Thoracic aorta (tissue), 2 donors: ENCODE measurements around the gene PLCB1. TPM values are rescaled to one million over a fixed set of nuclear protein-coding genes. Genes with fewer than 3 reads are reported as not detected.

Experiments
- ATAC-seq: fragments of 150-250 bp; one replicate; pipeline ENCODE4 v1.8.0; 2017; ENCODE audit warnings: low read depth; ENCODE audit not compliant: insufficient number of reproducible peaks, low FRiP score
- DNase-seq: peaks from one replicate; pipeline ENCODE4 v3.0.0-alpha.2; 2020; ENCODE audit warnings: low spot score
- H3K27ac ChIP-seq, 2 donors: fragments of 200-600 bp; sonication (generic); 1 replicate in 1 of 2; 2 replicates in 1 of 2; pipeline ENCODE4 v1.5.1; 2016; ENCODE audit warnings: mild to moderate bottlenecking in 2 of 2, moderate library complexity in 2 of 2
- H3K27me3 ChIP-seq: fragments of 200-600 bp; sonication (generic); replicated peaks from 2 replicates; pipeline ENCODE4 v1.6.0; 2016; ENCODE audit warnings: mild to moderate bottlenecking; ENCODE audit not compliant: insufficient read depth
- H3K36me3 ChIP-seq: fragments of 200-600 bp; sonication (generic); one replicate; pipeline ENCODE4 v1.5.1; 2016
- H3K4me1 ChIP-seq, 2 donors: fragments of 200-600 bp; sonication (generic); 1 replicate in 1 of 2; 2 replicates in 1 of 2; pipeline versions ENCODE4 v1.5.1 to v1.6.0; 2016; ENCODE audit warnings: low read depth in 2 of 2, mild to moderate bottlenecking in 1 of 2; ENCODE audit not compliant: control insufficient read depth in 1 of 2
- H3K4me3 ChIP-seq: fragments of 200-600 bp; sonication (generic); 2 replicates; pipeline ENCODE4 v1.5.1; 2016; ENCODE audit warnings: mild to moderate bottlenecking
- H3K9me3 ChIP-seq: fragments of 200-600 bp; sonication (generic); 2 replicates; pipeline ENCODE4 v1.5.1; 2016
- total RNA-seq, 2 donors: library from RNA; depleted of rRNA; stranded (reverse); fragments of >200 nt; gene quantifications; one replicate each; pipeline versions ENCODE4 v1.1.0 to v1.2.3, GENCODE V29; 2016
- TF ChIP-seq, protein P1 (sequence below): fragments of 200-600 bp; sonication (generic); IDR thresholded peaks from one replicate; pipeline ENCODE4 v1.5.1; 2019; ENCODE audit warnings: antibody characterized with exemption

The PLCB1 gene
- total RNA-seq, 2 donors from 2014 or later, result 10.8 to 16.3 TPM

DNA sequence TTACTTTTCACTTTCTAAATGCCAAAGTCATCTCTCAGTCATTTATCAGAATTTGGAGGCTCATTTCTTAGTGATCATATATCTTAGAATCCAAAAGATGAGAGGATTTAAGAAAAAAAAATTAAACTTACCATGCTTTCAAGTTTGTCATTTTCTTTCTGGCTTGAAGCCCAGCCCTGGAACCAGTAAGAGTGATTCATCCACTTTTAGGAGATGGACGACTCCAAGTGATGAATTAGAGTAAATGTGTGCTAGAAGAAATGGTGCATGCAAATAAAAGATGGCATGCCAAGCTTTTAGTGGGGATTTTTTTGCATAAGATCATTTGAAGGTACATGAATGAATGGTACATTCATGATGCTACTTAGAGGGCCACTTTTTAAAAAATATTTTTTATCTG, 20.1 kb downstream of the PLCB1 start:
- ATAC-seq, result no peak

DNA sequence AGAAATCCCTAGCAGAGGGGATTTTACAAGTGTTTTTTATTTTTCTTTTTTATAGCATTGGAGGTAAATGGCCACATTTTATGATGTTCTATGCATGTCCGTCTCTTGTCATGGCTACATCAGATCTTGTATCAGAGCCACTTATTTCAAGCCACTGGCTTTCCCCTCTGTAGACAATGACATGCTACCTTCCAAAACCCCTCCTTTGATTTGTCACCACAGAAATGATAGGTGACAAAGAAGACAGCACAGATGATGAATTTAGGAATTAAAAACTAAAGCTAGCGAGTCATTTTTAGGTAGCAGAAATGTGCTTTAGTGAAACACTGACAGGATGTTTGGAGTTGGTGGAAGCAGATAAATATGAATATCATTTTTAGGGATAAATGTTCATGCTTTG, 20.8 kb downstream of the PLCB1 start:
- Histone ChIP-seq H3K4me1 (peaks cover 17 to 43% of the 10 kb centered on the region in 2 donors), H3K27ac (no peak overlapping the region), H3K4me3 (no peak overlapping the region), H3K36me3 (no peaks in the 10 kb centered on the region), H3K27me3 (no peaks in the 10 kb centered on the region), H3K9me3 (no peaks in the 10 kb centered on the region)
- TF ChIP-seq, protein P1, sequence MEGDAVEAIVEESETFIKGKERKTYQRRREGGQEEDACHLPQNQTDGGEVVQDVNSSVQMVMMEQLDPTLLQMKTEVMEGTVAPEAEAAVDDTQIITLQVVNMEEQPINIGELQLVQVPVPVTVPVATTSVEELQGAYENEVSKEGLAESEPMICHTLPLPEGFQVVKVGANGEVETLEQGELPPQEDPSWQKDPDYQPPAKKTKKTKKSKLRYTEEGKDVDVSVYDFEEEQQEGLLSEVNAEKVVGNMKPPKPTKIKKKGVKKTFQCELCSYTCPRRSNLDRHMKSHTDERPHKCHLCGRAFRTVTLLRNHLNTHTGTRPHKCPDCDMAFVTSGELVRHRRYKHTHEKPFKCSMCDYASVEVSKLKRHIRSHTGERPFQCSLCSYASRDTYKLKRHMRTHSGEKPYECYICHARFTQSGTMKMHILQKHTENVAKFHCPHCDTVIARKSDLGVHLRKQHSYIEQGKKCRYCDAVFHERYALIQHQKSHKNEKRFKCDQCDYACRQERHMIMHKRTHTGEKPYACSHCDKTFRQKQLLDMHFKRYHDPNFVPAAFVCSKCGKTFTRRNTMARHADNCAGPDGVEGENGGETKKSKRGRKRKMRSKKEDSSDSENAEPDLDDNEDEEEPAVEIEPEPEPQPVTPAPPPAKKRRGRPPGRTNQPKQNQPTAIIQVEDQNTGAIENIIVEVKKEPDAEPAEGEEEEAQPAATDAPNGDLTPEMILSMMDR, result no peak
- no peak for ATAC-seq
- DNase-seq, result no peak

More for the DNA sequence above, 20.1 kb downstream of the PLCB1 start:
- Histone ChIP-seq H3K27ac (no peak overlapping the region), H3K4me3 (no peak overlapping the region), H3K27me3 (no peaks in the 10 kb centered on the region), H3K9me3 (no peaks in the 10 kb centered on the region), H3K36me3 (no peaks in the 10 kb centered on the region), H3K4me1 (peaks cover 20 to 50% of the 10 kb centered on the region in 2 donors)
- TF ChIP-seq, protein P1, result no peak
- no peak for DNase-seq

DNA sequence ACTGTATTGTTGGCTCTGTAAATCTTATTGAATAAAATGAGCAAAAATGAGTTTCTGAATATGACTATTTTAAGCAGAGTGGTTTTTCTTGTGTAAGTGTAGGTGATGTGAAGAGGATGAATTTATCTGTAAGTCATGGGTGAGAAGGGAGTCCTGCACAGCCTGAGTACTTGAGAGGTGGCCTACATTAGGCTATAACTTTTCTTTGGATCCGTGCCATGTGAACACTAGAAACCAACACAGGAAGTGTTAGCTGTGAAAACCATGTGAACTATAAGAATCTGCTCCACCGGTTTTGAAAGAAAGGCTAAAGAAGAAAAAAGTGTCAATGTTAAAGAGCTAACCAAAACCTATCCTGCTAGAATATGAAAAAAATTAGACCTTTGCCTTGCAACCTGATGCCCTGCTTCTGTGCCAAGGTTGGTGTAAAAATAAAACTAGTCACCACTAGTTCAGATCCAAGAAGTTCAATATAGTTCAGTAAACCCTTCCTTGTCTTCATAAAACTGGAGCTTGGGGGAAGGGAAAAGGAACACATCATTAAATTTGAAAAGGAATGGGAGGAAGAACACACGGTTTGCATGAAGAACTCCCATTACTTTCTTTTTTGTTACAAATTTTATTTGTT, 21.3 kb downstream of the PLCB1 start:
- ATAC-seq, result no peak
- Histone ChIP-seq H3K4me1 (peaks cover 16 to 37% of the 10 kb centered on the region in 2 donors), H3K4me3 (no peak overlapping the region), H3K36me3 (no peaks in the 10 kb centered on the region), H3K27ac (no peak overlapping the region), H3K27me3 (no peaks in the 10 kb centered on the region), H3K9me3 (no peaks in the 10 kb centered on the region)
- TF ChIP-seq, protein P1, result no peak
- DNase-seq, result no peak

DNA sequence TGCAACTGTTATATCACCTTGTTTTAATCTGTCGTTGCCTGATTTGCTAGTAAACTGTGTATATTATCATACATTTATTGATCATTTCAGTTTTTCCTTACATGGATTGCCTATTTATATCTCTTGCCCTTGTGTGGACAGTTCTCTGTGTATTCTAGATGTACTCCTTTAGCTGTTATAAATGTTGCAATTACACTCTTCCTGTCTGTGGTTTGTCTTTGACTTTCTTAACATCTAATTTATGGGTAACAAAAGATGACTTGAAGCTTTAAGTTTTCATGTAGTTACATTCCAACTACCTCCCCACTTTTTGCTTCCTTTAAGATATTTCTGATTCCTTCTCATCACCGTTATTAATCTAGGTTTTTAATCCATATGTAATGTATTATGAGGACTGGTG, 22.6 kb downstream of the PLCB1 start:
- ATAC-seq (no peak), DNase-seq (no peak)
- Histone ChIP-seq H3K27me3 (no peaks in the 10 kb centered on the region), H3K9me3 (no peaks in the 10 kb centered on the region), H3K4me1 (peaks cover 14 to 32% of the 10 kb centered on the region in 2 donors), H3K27ac (no peak overlapping the region), H3K36me3 (no peaks in the 10 kb centered on the region), H3K4me3 (no peak overlapping the region)
- TF ChIP-seq, protein P1, result no peak

DNA sequence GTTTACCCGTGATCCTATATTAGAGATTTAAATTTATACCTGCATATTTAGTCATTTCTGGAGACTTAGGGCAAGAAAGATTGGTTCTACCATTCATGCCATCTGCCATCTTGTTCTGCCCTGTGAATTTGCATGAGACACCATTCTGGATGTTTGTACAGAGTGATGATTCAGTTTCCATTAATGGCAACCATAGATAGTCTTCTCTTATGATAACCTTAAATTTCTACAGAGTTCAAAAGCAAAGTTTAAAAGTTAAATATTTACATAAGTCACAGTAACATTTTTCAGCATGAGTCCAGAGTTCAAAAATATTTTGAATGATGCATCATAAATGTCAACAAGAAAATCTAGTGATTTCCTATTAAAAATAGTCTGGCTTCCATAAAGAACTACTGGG, 23.2 kb downstream of the PLCB1 start:
- ATAC-seq, result no peak
- TF ChIP-seq, protein P1, result no peak
- DNase-seq, result no peak
- Histone ChIP-seq H3K27me3 (no peaks in the 10 kb centered on the region), H3K27ac (no peak overlapping the region), H3K36me3 (no peaks in the 10 kb centered on the region), H3K4me3 (no peak overlapping the region), H3K4me1 (peaks cover 14 to 32% of the 10 kb centered on the region in 2 donors), H3K9me3 (no peaks in the 10 kb centered on the region)
